ENCODE results near the gene REC8.
A peak's percentile ranks its signal among the peaks of the same experiment; 100 is the strongest.

The REC8 gene

GRCh38 chr14:24138396-24139271, 33.2 kb upstream of the REC8 start:
- no peak for DNase-seq

- no peak for DNase-seq
These were observed 32.5 kb upstream of the REC8 start for GRCh38 chr14:24139272-24139934.

GRCh38 chr14:24141097-24141880, 30.6 kb upstream of the REC8 start, which contains the start of gene EMC9:
EMC9 (minus strand) TSS chr14:24141591; CDS start chr14:24141304, 287 bp downstream.
- peak; percentile 77 for DNase-seq

- DNase-seq: no peak
These were observed 28.4 kb upstream of the REC8 start for GRCh38 chr14:24143511-24143910.

GRCh38 chr14:24144451-24144850, 27.4 kb upstream of the REC8 start:
- DNase-seq: no peak

GRCh38 chr14:24145219-24145618, 26.7 kb upstream of the REC8 start:
- DNase-seq: no peak

GRCh38 chr14:24145690-24146452, 26.0 kb upstream of the REC8 start:
- DNase-seq: no peak

GRCh38 chr14:24146453-24146977, 25.4 kb upstream of the REC8 start, which contains the start of gene PSME2:
PSME2 (minus strand) TSS chr14:24146610; CDS start chr14:24146581, 29 bp downstream.
- no peak for DNase-seq

GRCh38 chr14:24146978-24147760, 24.7 kb upstream of the REC8 start, which contains the start of gene RNF31:
RNF31 (plus strand) TSS chr14:24147498; CDS start chr14:24147699, 201 bp downstream.
- no peak for DNase-seq

GRCh38 chr14:24147761-24148428, 24.0 kb upstream of the REC8 start:
- no peak for DNase-seq

GRCh38 chr14:24149302-24149969, 22.4 kb upstream of the REC8 start:
- no peak for DNase-seq

GRCh38 chr14:24150061-24150460, 21.8 kb upstream of the REC8 start:
- DNase-seq: no peak

GRCh38 chr14:24150567-24150966, 21.3 kb upstream of the REC8 start:
- no peak for DNase-seq

- no peak for DNase-seq
These were observed 20.9 kb upstream of the REC8 start for GRCh38 chr14:24150993-24151392.

GRCh38 chr14:24151404-24152080, 20.3 kb upstream of the REC8 start:
- DNase-seq: no peak

GRCh38 chr14:24155100-24155499, 16.8 kb upstream of the REC8 start:
- no peak for DNase-seq

- DNase-seq: no peak
These were observed 15.0 kb upstream of the REC8 start for GRCh38 chr14:24156840-24157239.

GRCh38 chr14:24157331-24157730, 14.5 kb upstream of the REC8 start:
- no peak for DNase-seq

- DNase-seq: no peak
These were observed 11.9 kb upstream of the REC8 start for GRCh38 chr14:24159777-24160498.
